Mesodermal cell (in vitro differentiated cells): ENCODE results near the gene MRFAP1.
A peak's percentile ranks its signal among the peaks of the same experiment; 100 is the strongest.
"Not testable (repeated sequence)": the region's sequence is repeated elsewhere in the genome, so short reads cannot be mapped to it uniquely, and the experiment has no call there.

ENCODE experiments used
- H3K27ac ChIP-seq: 2 replicates; pipeline ENCODE4 v1.7.0; 2013; ENCODE audit warnings: mild to moderate bottlenecking, low read depth, low read length, moderate library complexity; ENCODE audit not compliant: severe bottlenecking
- H3K36me3 ChIP-seq: 2 replicates; pipeline ENCODE4 v1.7.1; 2013; ENCODE audit warnings: mild to moderate bottlenecking, low read length, moderate library complexity; ENCODE audit not compliant: control insufficient read depth, insufficient read depth
- H3K4me1 ChIP-seq: one replicate; pipeline ENCODE4 v1.7.1; 2013; ENCODE audit warnings: mild to moderate bottlenecking, low read length; ENCODE audit not compliant: insufficient read depth, control insufficient read depth, poor library complexity, severe bottlenecking
- H3K4me3 ChIP-seq: 2 replicates; pipeline ENCODE4 v1.7.0; 2013; ENCODE audit warnings: low read length, control low read depth, mild to moderate bottlenecking; ENCODE audit not compliant: insufficient read depth, poor library complexity, severe bottlenecking; ENCODE audit errors: extremely low read depth
- H3K9me3 ChIP-seq: 2 replicates; pipeline ENCODE4 v1.7.1; 2013; ENCODE audit warnings: mild to moderate bottlenecking, low read length, moderate library complexity; ENCODE audit not compliant: control insufficient read depth
- WGBS, 2 experiments: methylation state at CpG; one replicate each; pipeline ENCODE4 v1.1.5; 2013; ENCODE audit warnings: missing lambda C conversion rate in 2 of 2; ENCODE audit not compliant: insufficient coverage in 2 of 2; 5-methylcytosine and 5-hydroxymethylcytosine counted together

The MRFAP1 gene

DNA sequence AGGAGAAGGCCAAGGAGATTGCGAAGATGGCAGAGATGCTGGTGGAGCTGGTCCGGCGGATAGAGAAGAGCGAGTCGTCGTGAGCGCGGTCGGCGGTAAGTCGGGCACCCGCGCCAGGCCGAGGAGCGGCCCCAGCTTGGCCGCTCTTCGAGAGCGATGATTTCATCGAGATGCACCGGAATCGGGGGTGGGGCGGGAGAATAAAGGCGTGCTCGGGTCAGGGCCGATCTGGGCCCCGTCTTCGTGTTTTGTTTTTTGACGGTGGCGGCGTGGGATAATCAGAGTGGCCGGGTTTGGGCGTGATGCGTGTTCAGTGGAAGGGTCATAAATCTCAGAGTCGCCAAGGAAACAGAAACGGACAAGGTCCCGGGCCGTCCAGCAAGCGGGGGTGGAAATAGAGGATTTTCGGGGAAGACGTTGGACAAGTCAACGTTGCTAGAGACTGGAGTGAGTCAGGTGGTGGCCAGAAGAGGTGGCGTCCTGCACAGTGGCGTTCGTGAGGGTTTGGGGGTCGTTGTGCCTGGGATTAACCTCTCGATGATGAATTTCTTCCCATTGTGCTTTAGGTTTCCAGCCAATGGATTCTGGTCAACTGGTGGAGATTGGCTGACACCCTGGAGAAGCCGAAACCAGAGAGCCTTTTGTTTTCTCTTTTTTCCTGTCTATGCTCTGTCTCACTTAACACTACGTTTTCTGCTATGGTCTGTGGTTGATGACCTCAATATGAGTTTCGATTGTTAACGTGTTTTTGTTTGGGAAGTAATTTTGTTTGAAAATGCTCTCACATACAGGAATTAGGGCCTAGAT is 882 bp downstream of the MRFAP1 start:
- WGBS, 2 experiments = 0 to 2% methylated on average over 42 to 46 of the region's 50 CpGs
- H3K4me1 ChIP-seq = no peaks in the 10 kb centered on the region
- H3K27ac ChIP-seq = peak overlapping the region; percentile 92

DNA sequence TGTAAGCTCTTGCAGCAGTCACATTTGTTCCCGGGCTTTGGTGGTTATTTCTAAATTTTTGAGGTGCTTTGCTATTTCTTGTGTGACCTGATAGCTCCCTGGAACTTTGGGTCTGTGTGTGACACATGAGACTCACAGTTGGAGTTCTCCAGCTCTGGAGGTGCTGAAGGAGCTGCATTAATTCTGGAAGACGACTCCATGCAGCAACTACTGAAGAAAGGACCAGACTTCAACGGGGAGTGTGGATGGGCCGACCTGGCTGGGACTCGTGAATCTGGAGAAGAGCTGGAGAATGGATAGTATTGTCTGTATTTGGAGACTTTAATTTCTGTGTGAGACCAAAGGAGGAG is 1.5 kb downstream of the MRFAP1 start:
- 70 to 77% methylated on average over 3 to 5 of the region's 5 CpGs for WGBS, 2 experiments
- H3K36me3 ChIP-seq = peaks cover 18% of the 10 kb centered on the region
- H3K4me1 ChIP-seq = no peaks in the 10 kb centered on the region
- peak overlapping the region; percentile 99 for H3K4me3 ChIP-seq
- no peaks in the 10 kb centered on the region for H3K9me3 ChIP-seq
- H3K27ac ChIP-seq = no peak overlapping the region

More for the DNA sequence above, 882 bp downstream of the MRFAP1 start:
- Histone ChIP-seq H3K4me3 (peak overlapping the region; percentile 99), H3K9me3 (no peaks in the 10 kb centered on the region), H3K36me3 (peaks cover 18% of the 10 kb centered on the region)

DNA sequence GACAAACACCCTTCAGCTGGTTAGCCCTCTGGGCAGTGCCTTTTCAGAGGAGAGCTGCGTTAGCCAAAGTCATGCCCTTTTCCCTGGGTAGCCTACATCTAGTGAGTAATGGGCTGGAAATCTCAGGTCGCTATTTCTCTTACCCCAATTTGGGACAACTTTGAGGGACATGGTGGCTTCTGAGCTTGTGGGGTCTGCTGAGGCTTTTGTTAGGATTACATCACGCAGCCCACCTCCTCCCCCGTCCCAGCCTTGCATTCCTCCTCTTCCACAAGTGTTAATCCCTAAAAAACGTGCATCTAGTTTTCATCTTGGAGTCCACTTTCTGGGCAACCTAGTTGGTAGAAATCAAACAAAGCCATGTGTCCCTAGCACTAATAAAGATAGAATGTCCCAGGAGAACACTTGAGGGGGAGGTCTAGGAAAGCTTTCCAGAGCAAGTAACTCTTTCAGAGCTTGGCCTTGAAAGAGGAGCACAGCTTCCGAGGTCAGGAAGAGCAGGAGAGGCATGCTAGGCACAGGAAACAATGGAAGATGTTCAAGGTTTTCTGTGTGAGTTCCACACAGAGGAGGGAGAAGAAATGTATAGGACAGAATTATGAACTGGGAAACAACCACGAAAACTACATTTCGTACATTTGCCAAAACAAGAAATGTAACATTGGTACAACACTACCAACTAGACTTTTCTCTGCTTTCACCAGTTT is 2.8 kb downstream of the MRFAP1 start:
- no peaks in the 10 kb centered on the region for H3K4me1 ChIP-seq
- H3K36me3 ChIP-seq = peaks cover 18% of the 10 kb centered on the region
- 90 to 95% methylated on average over 4 to 6 of the region's 8 CpGs for WGBS, 2 experiments
- H3K27ac ChIP-seq = no peak overlapping the region
- H3K4me3 ChIP-seq = no peak overlapping the region
- H3K9me3 ChIP-seq = no peaks in the 10 kb centered on the region

DNA sequence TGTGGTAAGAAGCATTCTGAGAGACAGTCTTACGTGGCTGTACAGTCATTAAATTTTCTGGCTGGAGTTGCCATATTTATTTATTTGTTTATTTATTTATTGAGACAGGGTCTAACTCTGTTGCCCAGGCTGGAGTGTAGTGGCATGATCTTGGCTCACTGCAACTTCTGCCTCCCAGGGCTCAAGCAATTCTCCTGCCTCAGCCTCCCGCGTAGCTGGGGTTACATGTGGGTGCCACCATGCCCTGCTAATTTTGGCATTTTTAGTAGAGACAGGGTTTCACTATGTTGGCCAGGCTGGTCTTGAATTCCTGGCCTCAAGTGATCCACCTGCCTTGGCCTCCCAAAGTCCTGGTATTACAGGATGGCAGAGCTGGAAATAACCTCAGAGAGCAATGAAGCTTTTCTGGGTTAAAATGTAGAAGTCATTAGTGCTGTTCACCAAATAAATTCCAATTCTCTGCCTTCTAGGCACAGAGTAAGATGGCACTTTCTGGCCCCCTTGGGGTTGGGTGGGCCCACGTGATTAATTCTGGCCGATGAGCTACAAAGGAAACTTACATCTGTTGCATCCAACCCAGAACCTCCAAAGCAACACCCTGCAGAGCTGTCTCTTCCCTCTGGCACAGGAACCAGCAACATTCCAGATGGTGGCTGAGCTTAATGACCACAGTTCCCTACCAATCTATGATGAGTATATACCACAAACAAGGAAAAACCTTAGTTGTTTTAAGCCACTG is 4.5 kb downstream of the MRFAP1 start:
- H3K4me3 ChIP-seq = no peak overlapping the region
- H3K27ac ChIP-seq = no peak overlapping the region
- WGBS, 2 experiments = 64% methylated on average over 4 of the region's 5 CpGs
- H3K36me3 ChIP-seq = peaks cover 18% of the 10 kb centered on the region
- H3K9me3 ChIP-seq = no peaks in the 10 kb centered on the region
- no peaks in the 10 kb centered on the region for H3K4me1 ChIP-seq

DNA sequence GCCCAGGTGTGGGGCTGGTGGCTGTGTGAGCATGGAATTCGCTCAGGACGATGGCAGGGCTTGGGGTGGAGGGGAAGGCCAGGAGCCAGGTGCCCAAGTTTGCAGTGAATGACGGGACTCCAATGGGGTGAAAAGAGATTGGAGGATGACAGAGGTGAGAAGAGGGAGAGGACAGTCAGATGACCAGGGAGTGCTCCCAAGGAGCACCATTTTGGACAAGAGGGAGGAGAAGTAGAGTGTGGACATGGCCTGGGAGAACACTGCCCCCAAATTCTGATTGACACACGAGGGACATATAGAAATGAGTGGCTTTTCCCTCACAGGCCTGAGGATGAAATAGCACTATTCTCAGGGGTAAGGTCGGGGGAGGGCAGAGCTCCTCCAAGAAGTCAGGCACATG is 6.7 kb downstream of the MRFAP1 start:
- Histone ChIP-seq H3K4me3 (no peak overlapping the region), H3K9me3 (no peaks in the 10 kb centered on the region), H3K36me3 (peaks cover 13% of the 10 kb centered on the region), H3K4me1 (no peaks in the 10 kb centered on the region), H3K27ac (no peak overlapping the region)
- 82 to 92% methylated on average over 5 of the region's 5 CpGs for WGBS, 2 experiments

DNA sequence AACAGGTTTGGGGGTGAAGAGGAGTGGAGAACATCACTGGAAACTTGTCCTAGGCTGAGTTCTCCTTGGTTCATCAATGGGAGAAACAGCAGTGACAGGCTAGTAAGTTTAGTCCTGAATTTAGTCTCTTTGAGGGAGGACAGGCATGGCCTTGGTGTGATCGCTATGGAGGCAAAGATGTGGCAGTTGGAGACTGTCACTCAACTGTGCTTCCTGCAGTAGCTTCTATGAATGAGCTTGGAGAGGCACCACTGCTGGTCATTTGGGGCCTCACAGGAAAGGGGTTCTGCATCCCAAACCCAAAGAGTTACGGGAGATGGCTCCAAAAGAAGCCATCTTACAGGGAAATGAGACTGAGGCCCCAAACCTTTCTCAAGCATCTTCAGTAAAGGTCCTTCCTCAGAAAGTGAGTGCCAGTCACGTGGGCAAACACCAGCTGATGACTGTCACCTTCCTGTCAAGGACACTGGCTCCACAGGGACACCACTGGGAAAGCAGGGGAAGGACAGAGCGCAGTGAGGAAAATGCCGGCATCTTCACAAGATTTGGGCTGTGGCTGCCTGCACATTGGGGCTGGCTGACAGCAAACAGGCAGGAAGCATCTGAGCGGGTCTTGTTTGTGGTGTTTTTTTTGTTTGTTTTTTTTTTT is 7.2 kb downstream of the MRFAP1 start:
- 61 to 78% methylated on average over 6 of the region's 6 CpGs for WGBS, 2 experiments
- Histone ChIP-seq H3K4me3 (no peak overlapping the region), H3K27ac (no peak overlapping the region), H3K36me3 (peaks cover 8% of the 10 kb centered on the region), H3K9me3 (no peaks in the 10 kb centered on the region), H3K4me1 (no peaks in the 10 kb centered on the region)

DNA sequence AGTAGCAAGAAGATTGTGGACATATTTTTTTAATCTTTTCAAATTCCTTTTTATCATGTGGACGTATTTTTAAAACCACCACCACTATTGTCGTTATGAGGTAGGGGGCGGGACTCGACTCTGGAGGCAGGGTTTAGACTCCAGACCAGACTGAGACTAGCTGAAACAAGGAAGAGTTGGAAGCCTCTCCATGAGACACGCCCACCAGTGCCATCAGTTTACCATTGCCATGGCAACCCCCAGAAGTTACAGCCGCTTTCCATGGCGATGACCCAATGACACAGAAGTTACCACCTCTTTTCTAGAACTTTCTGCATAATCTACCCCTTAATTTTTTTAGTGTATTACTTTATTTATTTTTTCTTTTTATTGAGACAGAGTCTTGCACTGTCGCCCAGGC is 8.7 kb downstream of the MRFAP1 start:
- Histone ChIP-seq H3K4me3 (no peak overlapping the region), H3K27ac (no peak overlapping the region), H3K4me1 (no peaks in the 10 kb centered on the region), H3K9me3 (no peaks in the 10 kb centered on the region), H3K36me3 (no peaks in the 10 kb centered on the region)
- 86 to 93% methylated on average over 5 to 7 of the region's 8 CpGs for WGBS, 2 experiments

DNA sequence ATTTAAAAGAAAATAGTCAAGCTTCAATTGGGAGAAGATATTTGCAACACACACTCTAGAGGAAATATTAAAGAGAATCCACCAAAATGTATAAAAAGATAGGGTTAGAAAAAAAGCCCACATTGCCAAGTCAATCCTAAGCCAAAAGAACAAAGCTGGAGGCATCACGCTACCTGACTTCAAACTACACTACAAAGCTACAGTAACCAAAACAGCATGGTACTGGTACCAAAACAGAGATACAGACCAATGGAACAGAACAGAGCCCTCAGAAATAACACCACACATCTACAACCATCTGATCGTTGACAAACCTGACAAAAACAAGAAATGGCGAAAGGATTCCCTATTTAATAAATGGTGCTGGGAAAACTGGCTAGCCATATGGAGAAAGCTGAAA is 13.7 kb downstream of the MRFAP1 start:
- WGBS, 2 experiments = no CpG with 5 or more reads among the region's 3 CpGs
- not testable (repeated sequence) for H3K27ac ChIP-seq, H3K9me3 ChIP-seq, H3K36me3 ChIP-seq, H3K4me1 ChIP-seq, H3K4me3 ChIP-seq

- H3K27ac ChIP-seq, H3K4me1 ChIP-seq, H3K9me3 ChIP-seq, H3K4me3 ChIP-seq, H3K36me3 ChIP-seq: not testable (repeated sequence)
- no CpG with 5 or more reads among the region's 2 CpGs for WGBS, 2 experiments
Measured at GRCh38 chr4:6655291-6655690, 14.8 kb downstream of the MRFAP1 start.

- Histone ChIP-seq H3K4me1 (no peaks in the 10 kb centered on the region), H3K9me3 (no peaks in the 10 kb centered on the region), H3K27ac (no peak overlapping the region), H3K36me3 (no peaks in the 10 kb centered on the region), H3K4me3 (no peak overlapping the region)
- 82 to 96% methylated on average over 2 of the region's 5 CpGs for WGBS, 2 experiments
Measured at GRCh38 chr4:6655924-6656323, 15.4 kb downstream of the MRFAP1 start.
